ENCODE results near the gene DHRSX. TPM values are rescaled to one million over a fixed set of nuclear protein-coding genes. Genes with fewer than 3 reads are reported as not detected.

Gene DHRSX
- total and polyA plus RNA-seq, 10 of the 15 experiments (the other 5 are each of a cell fraction or from before 2014, with no cell fraction given): 1.7 to 39.5 (median 16.5) TPM

DNA sequence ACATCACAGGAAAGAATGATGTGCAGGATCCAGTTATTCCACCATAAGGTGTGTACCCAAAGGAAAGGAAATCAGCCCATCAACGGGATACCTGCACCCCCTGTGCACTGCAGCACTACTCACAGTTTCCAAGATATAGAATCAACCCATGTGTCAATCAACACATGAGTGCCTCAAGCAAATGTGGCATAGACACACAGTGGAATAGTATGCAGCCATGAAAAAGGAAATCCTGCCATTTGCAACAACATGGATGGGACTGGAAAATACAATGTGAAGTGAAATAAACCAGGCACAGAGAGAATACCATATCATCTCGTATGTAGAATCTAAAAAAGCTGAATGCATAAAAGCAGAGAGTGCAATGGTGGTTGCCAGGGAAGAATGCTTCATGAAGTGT lies 53.3 kb downstream of the DHRSX start (continued):
- no peak for TF ChIP-seq SIN3A (IDR thresholded peaks at IDR 0.05; ENCODE audit: low read depth, low read length)
- TF ChIP-seq ZNF24 (IDR thresholded peaks at IDR 0.05): no peak
- TF ChIP-seq IKZF1 (conservative IDR thresholded peaks at IDR 0.05): no peak
- TF ChIP-seq, protein P1, sequence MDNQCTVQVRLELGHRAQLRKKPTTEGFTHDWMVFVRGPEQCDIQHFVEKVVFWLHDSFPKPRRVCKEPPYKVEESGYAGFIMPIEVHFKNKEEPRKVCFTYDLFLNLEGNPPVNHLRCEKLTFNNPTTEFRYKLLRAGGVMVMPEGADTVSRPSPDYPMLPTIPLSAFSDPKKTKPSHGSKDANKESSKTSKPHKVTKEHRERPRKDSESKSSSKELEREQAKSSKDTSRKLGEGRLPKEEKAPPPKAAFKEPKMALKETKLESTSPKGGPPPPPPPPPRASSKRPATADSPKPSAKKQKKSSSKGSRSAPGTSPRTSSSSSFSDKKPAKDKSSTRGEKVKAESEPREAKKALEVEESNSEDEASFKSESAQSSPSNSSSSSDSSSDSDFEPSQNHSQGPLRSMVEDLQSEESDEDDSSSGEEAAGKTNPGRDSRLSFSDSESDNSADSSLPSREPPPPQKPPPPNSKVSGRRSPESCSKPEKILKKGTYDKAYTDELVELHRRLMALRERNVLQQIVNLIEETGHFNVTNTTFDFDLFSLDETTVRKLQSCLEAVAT (IDR thresholded peaks at IDR 0.05): no peak

DNA sequence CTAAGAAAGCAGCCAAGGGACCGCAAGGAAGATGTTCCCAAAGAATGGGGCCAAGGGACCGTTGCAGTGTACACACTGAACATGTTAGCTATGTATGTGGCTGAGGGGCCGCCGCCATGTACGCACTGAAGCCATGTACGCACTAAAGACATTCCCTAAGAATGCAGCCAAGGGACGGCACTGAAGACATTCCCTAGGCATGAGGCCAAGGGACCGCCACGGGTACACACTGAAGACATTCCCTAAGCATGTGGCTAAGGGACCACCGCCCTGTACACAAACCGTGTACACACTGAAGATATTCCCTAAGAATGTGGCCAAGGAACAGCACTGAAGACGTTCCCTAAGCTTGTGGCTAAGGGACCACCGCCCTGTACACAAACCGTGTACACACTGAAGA lies 54.0 kb downstream of the DHRSX start:
- Histone ChIP-seq H2AFZ (ENCODE audit: control insufficient read depth, low read depth, low read length) (no peak overlapping the region), H3K9ac (ENCODE audit: control insufficient read depth, insufficient read depth, low read length) (no peak overlapping the region), H3K4me2 (ENCODE audit: control insufficient read depth, insufficient read depth) (no peak overlapping the region), H3K36me3 (ENCODE audit: control insufficient read depth in 2 of 2, insufficient read depth in 2 of 2, low read length in 1 of 2) (no peaks in the 10 kb centered on the region; a peak in 1 of 4 replicates), H3K4me3 (no peak overlapping the region), H3K9me3 (replicated peaks; ENCODE audit: control insufficient read depth, insufficient read depth, low read length) (peaks cover 3% of the 10 kb centered on the region; the same call in 1 of the 3 replicates), H3K27me3 (replicated peaks in 1 of 2; ENCODE audit: control insufficient read depth in 2 of 2, insufficient read depth in 2 of 2, low read length in 1 of 2) (no peaks in the 10 kb centered on the region), H3K79me2 (ENCODE audit: control insufficient read depth, insufficient read depth, low read length) (no peaks in the 10 kb centered on the region; the same call in 1 of the 2 replicates), H4K20me1 (ENCODE audit: control insufficient read depth, insufficient read depth) (no peaks in the 10 kb centered on the region), H3K4me1 (ENCODE audit: control insufficient read depth, insufficient read depth, low read length) (no peaks in the 10 kb centered on the region), H3K27ac (ENCODE audit: control insufficient read depth, insufficient read depth) (no peak overlapping the region)
- BruUV-seq (replicated peaks): no TSS peak
- TF ChIP-seq YBX1 (IDR thresholded peaks at IDR 0.05) (no peak), CHD4 (IDR thresholded peaks at IDR 0.05) (no peak), JUND (IDR thresholded peaks at IDR 0.05; ENCODE audit: low read depth, low read length) (no peak), GATAD2B (conservative IDR thresholded peaks at IDR 0.05; ENCODE audit: low read depth) (no peak)
- TF ChIP-seq, protein P2, sequence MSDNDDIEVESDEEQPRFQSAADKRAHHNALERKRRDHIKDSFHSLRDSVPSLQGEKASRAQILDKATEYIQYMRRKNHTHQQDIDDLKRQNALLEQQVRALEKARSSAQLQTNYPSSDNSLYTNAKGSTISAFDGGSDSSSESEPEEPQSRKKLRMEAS (IDR thresholded peaks at IDR 0.05; ENCODE audit: low read depth, low read length): no peak
- CTCF ChIA-PET: no interaction called here
- POLR2A ChIA-PET: no interaction called here
- RAD21 ChIA-PET (ENCODE audit: unreplicated experiment): no interaction called here
- intact Hi-C loops (cut with micrococcal nuclease; ENCODE audit: unreplicated experiment) (no loop called here), in situ Hi-C loops (cut with MboI) (no loop called here)
- FAIRE-seq (no peak), DNase-seq (ENCODE audit: low read depth, low spot score) (no peak), ATAC-seq (no peak)
- WGBS (ENCODE audit: insufficient coverage, insufficient replicate concordance, low lambda C conversion rate, missing lambda C conversion rate): 98% methylated on average over 14 of the region's 14 CpGs
- SMC1A ChIA-PET (ENCODE audit: uncharacterized antibody, unreplicated experiment): no interaction called here
